Breast epithelium (tissue), 3 donors: ENCODE data around the gene SETBP1.

Source experiments
- POLR2A ChIP-seq: fragments of 450-650 bp; IDR thresholded peaks from one replicate; pipeline ENCODE4 v1.6.1; 2016; ENCODE audit warnings: antibody characterized with exemption, mild to moderate bottlenecking, moderate library complexity
- TF ChIP-seq, protein P1 (sequence below), 3 donors: fragments of 450-650 bp; IDR thresholded peaks; one replicate each; pipeline ENCODE4 v1.5.1; 2016 to 2017; ENCODE audit warnings: antibody characterized with exemption in 3 of 3, mild to moderate bottlenecking in 3 of 3, moderate library complexity in 3 of 3

- TF ChIP-seq, protein P1, sequence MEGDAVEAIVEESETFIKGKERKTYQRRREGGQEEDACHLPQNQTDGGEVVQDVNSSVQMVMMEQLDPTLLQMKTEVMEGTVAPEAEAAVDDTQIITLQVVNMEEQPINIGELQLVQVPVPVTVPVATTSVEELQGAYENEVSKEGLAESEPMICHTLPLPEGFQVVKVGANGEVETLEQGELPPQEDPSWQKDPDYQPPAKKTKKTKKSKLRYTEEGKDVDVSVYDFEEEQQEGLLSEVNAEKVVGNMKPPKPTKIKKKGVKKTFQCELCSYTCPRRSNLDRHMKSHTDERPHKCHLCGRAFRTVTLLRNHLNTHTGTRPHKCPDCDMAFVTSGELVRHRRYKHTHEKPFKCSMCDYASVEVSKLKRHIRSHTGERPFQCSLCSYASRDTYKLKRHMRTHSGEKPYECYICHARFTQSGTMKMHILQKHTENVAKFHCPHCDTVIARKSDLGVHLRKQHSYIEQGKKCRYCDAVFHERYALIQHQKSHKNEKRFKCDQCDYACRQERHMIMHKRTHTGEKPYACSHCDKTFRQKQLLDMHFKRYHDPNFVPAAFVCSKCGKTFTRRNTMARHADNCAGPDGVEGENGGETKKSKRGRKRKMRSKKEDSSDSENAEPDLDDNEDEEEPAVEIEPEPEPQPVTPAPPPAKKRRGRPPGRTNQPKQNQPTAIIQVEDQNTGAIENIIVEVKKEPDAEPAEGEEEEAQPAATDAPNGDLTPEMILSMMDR (IDR thresholded peaks at IDR 0.05), result no peak
- TF ChIP-seq POLR2A, result no peak
Measured at GRCh38 chr18:44915661-44916060, 235.0 kb downstream of the SETBP1 start.
